ENCODE results near the gene ZNF124. TPM values are rescaled to one million over a fixed set of nuclear protein-coding genes. Genes with fewer than 3 reads are reported as not detected.

The ZNF124 gene
- total and polyA plus RNA-seq, 2 of the 8 experiments (the other 6 are each of a cell fraction or from before 2014, with no cell fraction given) = 4.6 to 39.9 TPM

DNA sequence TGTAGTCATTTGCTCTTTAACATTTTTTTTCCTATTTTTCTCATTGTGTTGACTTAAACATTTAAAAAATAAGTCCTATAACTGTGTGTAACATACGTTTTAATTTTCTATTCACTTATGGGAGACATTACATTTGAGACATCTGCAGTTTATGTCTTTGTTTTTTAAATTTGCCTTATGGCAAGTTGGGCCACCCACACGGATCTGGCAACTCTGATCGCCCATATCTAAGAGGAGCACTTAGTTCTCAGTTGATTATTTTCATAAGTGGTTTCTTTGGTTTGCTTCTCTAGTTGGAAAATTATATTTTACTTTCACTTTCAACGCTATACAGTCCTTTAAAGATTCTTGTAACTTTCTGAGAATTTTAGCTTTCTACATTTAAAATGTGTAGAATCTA lies 13.8 kb upstream of the ZNF124 start:
- Histone ChIP-seq H3K4me2 (ENCODE audit: insufficient read depth in 1 of 2, low read depth in 2 of 2, low read length in 2 of 2) (no peak overlapping the region), H2BK20ac (ENCODE audit: low read length) (no peak overlapping the region), H3K18ac (ENCODE audit: extremely low read depth, low read length) (no peak overlapping the region), H3K23me2 (ENCODE audit: low read depth, low read length) (no peaks in the 10 kb centered on the region), H3K79me1 (ENCODE audit: low read depth, low read length) (no peaks in the 10 kb centered on the region), H3K9ac (replicated peaks in 1 of 4; ENCODE audit: extremely low read depth in 1 of 4, low read depth in 3 of 4, low read length in 3 of 4) (no peak overlapping the region), H3K9me3 (ENCODE audit: insufficient read depth in 2 of 2, low read depth in 1 of 2, low read length in 1 of 2) (peaks cover 18 to 21% of the 10 kb centered on the region in 2 experiments), H2BK15ac (ENCODE audit: low read length) (no peak overlapping the region), H2BK120ac (replicated peaks; ENCODE audit: low read depth, low read length) (no peak overlapping the region), H3K23ac (ENCODE audit: insufficient read length) (no peak overlapping the region), H4K8ac (ENCODE audit: extremely low read depth, insufficient read depth, low read length) (no peak overlapping the region), H4K91ac (replicated peaks; ENCODE audit: insufficient read length, low read length) (no peak overlapping the region), H3K36me3 (ENCODE audit: control insufficient read depth in 2 of 4, insufficient read depth in 4 of 4, low read length in 3 of 4) (peaks cover 0 to 18% (median 7%) of the 10 kb centered on the region in 4 experiments; a peak in 5 of 8 replicates), H2BK12ac (ENCODE audit: low read depth, low read length) (no peak overlapping the region), H3K27ac (ENCODE audit: low read depth, low read length) (no peak overlapping the region), H3K14ac (ENCODE audit: insufficient read length) (no peak overlapping the region), H4K20me1 (replicated peaks in 1 of 2; ENCODE audit: control insufficient read depth in 1 of 2, insufficient read depth in 2 of 2, low read length in 2 of 2) (no peaks in the 10 kb centered on the region), H3K4me3 (ENCODE audit: extremely low read depth in 1 of 4, insufficient read depth in 2 of 4, low read depth in 3 of 4, low read length in 4 of 4) (no peak overlapping the region), H3K56ac (replicated peaks; ENCODE audit: insufficient read length, low read depth, low read length) (no peak overlapping the region), H2AFZ (ENCODE audit: low read length) (no peak overlapping the region), H3K27me3 (replicated peaks in 1 of 4; ENCODE audit: control insufficient read depth in 3 of 4, extremely low read depth in 1 of 4, insufficient read depth in 3 of 4, low read length in 3 of 4) (no peaks in the 10 kb centered on the region), H3K4ac (replicated peaks; ENCODE audit: insufficient read length, low read depth, low read length) (no peak overlapping the region), H2BK5ac (ENCODE audit: low read depth, low read length) (no peak overlapping the region), H4K5ac (ENCODE audit: insufficient read length, low read depth, low read length) (no peak overlapping the region), H3K79me2 (ENCODE audit: control insufficient read depth in 1 of 2, insufficient read depth in 2 of 2, low read length in 2 of 2) (no peaks in the 10 kb centered on the region), H3K4me1 (replicated peaks in 1 of 4; ENCODE audit: control insufficient read depth in 3 of 4, insufficient read depth in 4 of 4, low read length in 3 of 4) (no peaks in the 10 kb centered on the region), H2AK5ac (ENCODE audit: low read depth, low read length) (no peak overlapping the region)
- FAIRE-seq (no peak), DNase-seq (ENCODE audit: low read depth in 1 of 2, low spot score in 2 of 2) (no peak)
- 77% methylated on average over 4 of the region's 4 CpGs; no CpG with 5 or more reads in 1 of the 2 experiments for WGBS, 2 experiments (ENCODE audit: extremely low coverage in 1 of 2, insufficient coverage in 1 of 2, insufficient read length in 1 of 2, insufficient replicate concordance in 2 of 2, low coverage in 1 of 2, low lambda C conversion rate in 2 of 2, missing lambda C conversion rate in 1 of 2)
- CTCF ChIA-PET (ENCODE audit: partially characterized antibody) = interaction anchor here (0.8 to 1.1 kb wide), 2 partner anchors 11 to 267 kb away, joined by 3 read pairs; no protein-coding TSS in a partner anchor
- POLR2A ChIA-PET (ENCODE audit: partially characterized antibody) = no interaction called here
- TF ChIP-seq YY1 (IDR thresholded peaks at IDR 0.05; ENCODE audit: low read depth, low read length) (no peak), TBP (IDR thresholded peaks at IDR 0.05; ENCODE audit: low read depth, low read length) (no peak), TEAD4 (IDR thresholded peaks at IDR 0.05; ENCODE audit: low read depth, low read length) (no peak), EZH2 (IDR thresholded peaks at IDR 0.05; ENCODE audit: low read depth, low read length, severe bottlenecking) (no peak), TCF12 (IDR thresholded peaks at IDR 0.05; ENCODE audit: low read depth, low read length) (no peak), MAFK (IDR thresholded peaks at IDR 0.05; ENCODE audit: low read depth, low read length) (no peak)
- TF ChIP-seq, protein P1, sequence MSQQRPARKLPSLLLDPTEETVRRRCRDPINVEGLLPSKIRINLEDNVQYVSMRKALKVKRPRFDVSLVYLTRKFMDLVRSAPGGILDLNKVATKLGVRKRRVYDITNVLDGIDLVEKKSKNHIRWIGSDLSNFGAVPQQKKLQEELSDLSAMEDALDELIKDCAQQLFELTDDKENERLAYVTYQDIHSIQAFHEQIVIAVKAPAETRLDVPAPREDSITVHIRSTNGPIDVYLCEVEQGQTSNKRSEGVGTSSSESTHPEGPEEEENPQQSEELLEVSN (IDR thresholded peaks at IDR 0.05) = no peak
- TF ChIP-seq, protein P2, sequence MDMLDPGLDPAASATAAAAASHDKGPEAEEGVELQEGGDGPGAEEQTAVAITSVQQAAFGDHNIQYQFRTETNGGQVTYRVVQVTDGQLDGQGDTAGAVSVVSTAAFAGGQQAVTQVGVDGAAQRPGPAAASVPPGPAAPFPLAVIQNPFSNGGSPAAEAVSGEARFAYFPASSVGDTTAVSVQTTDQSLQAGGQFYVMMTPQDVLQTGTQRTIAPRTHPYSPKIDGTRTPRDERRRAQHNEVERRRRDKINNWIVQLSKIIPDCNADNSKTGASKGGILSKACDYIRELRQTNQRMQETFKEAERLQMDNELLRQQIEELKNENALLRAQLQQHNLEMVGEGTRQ (IDR thresholded peaks at IDR 0.05; ENCODE audit: low read length) = no peak
- TF ChIP-seq, protein P3, sequence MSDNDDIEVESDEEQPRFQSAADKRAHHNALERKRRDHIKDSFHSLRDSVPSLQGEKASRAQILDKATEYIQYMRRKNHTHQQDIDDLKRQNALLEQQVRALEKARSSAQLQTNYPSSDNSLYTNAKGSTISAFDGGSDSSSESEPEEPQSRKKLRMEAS (IDR thresholded peaks at IDR 0.05) = no peak
- TF ChIP-seq, protein P4, sequence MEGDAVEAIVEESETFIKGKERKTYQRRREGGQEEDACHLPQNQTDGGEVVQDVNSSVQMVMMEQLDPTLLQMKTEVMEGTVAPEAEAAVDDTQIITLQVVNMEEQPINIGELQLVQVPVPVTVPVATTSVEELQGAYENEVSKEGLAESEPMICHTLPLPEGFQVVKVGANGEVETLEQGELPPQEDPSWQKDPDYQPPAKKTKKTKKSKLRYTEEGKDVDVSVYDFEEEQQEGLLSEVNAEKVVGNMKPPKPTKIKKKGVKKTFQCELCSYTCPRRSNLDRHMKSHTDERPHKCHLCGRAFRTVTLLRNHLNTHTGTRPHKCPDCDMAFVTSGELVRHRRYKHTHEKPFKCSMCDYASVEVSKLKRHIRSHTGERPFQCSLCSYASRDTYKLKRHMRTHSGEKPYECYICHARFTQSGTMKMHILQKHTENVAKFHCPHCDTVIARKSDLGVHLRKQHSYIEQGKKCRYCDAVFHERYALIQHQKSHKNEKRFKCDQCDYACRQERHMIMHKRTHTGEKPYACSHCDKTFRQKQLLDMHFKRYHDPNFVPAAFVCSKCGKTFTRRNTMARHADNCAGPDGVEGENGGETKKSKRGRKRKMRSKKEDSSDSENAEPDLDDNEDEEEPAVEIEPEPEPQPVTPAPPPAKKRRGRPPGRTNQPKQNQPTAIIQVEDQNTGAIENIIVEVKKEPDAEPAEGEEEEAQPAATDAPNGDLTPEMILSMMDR (IDR thresholded peaks at IDR 0.05; ENCODE audit: control extremely low read depth in 1 of 3, insufficient read depth in 1 of 3, low read depth in 1 of 3, low read length in 3 of 3) = no peak
